Activated naive CD8-positive, alpha-beta T cell treated with anti-CD3 and anti-CD28 coated beads, Interleukin-2, amount 50 U/mL, for 24 hours (primary cell): ENCODE data around the gene PQBP1.

ENCODE experiments used
- ATAC-seq: fragments of 150-1000 bp; cut with Tn5 transposase; one replicate; pipeline ENCODE4 v1.10.0; 2021
- DNase-seq: peaks from one replicate; pipeline ENCODE4 v3.0.0; 2021
- H3K27ac Mint-ChIP-seq: one replicate; pipeline ENCODE4 v1.8.0; 2021; ENCODE audit warnings: mild to moderate bottlenecking, mixed read lengths
- H3K27me3 Mint-ChIP-seq: one replicate; pipeline ENCODE4 v1.8.0; 2021; ENCODE audit warnings: mixed read lengths
- H3K36me3 Mint-ChIP-seq: one replicate; pipeline ENCODE4 v1.8.0; 2021; ENCODE audit warnings: low read depth, mixed read lengths
- H3K4me1 Mint-ChIP-seq: one replicate; pipeline ENCODE4 v1.8.0; 2021; ENCODE audit warnings: mixed read lengths
- H3K4me3 Mint-ChIP-seq: one replicate; pipeline ENCODE4 v1.8.0; 2021; ENCODE audit warnings: mild to moderate bottlenecking, moderate library complexity, mixed read lengths
- H3K9me3 Mint-ChIP-seq: one replicate; pipeline ENCODE4 v1.8.0; 2021; ENCODE audit warnings: mixed read lengths

The PQBP1 gene

GRCh38 chrX:48948589-48948988 is 50.9 kb downstream of the PQBP1 start:
- no peak for DNase-seq
- Mint-ChIP-seq H3K4me3 (no peak overlapping the region), H3K9me3 (no peaks in the 10 kb centered on the region), H3K27ac (no peak overlapping the region), H3K36me3 (peaks cover 3% of the 10 kb centered on the region), H3K27me3 (no peaks in the 10 kb centered on the region), H3K4me1 (peaks cover 41% of the 10 kb centered on the region)
- no peak for ATAC-seq
